NCI-H1694 (cell line): Measurements from ENCODE around the gene MRPS24.
A peak's percentile ranks its signal among the peaks of the same experiment; 100 is the strongest.
"Not testable (repeated sequence)": the region's sequence is repeated elsewhere in the genome, so short reads cannot be mapped to it uniquely, and the experiment has no call there.

Experiments used
- DNase-seq: peaks from one replicate; lab custom pipeline; 2025; lab: John Stamatoyannopoulos, UW

The MRPS24 gene

GRCh38 chr7:43869006-43869866, at the start of gene MRPS24:
Gene MRPS24 (minus strand): TSS chr7:43869517. CDS start chr7:43869495, 22 bp downstream.
- peak; percentile 93 for DNase-seq

GRCh38 chr7:43915907-43916306, 46.6 kb upstream of the MRPS24 start:
- no peak for DNase-seq

GRCh38 chr7:43914795-43915194, 45.5 kb upstream of the MRPS24 start:
- no peak for DNase-seq

GRCh38 chr7:43906331-43907010, 37.2 kb upstream of the MRPS24 start, which contains the start of gene URGCP:
Gene URGCP (minus strand): TSS chr7:43906596. CDS start chr7:43906575, 21 bp downstream.
- DNase-seq: no peak

- no peak for DNase-seq
Measured at GRCh38 chr7:43905956-43906330, 36.6 kb upstream of the MRPS24 start.

GRCh38 chr7:43905209-43905946, 36.1 kb upstream of the MRPS24 start:
- DNase-seq: no peak

GRCh38 chr7:43904533-43905208, 35.4 kb upstream of the MRPS24 start:
- no peak for DNase-seq

- no peak for DNase-seq
Measured at GRCh38 chr7:43902542-43903054, 33.3 kb upstream of the MRPS24 start.

- DNase-seq: not testable (repeated sequence)
Measured at GRCh38 chr7:43898571-43898970, 29.3 kb upstream of the MRPS24 start.

GRCh38 chr7:43895847-43896415, 26.6 kb upstream of the MRPS24 start:
- no peak for DNase-seq

- no peak for DNase-seq
Measured at GRCh38 chr7:43891069-43891955, 22.0 kb upstream of the MRPS24 start.

- DNase-seq: no peak
Measured at GRCh38 chr7:43890468-43890867, 21.2 kb upstream of the MRPS24 start.

GRCh38 chr7:43888993-43889945, 20.0 kb upstream of the MRPS24 start:
- no peak for DNase-seq

GRCh38 chr7:43884617-43885016, 15.3 kb upstream of the MRPS24 start:
- no peak for DNase-seq

GRCh38 chr7:43884209-43884608, 14.9 kb upstream of the MRPS24 start:
- DNase-seq: no peak

- no peak for DNase-seq
Measured at GRCh38 chr7:43880596-43880995, 11.3 kb upstream of the MRPS24 start.

- DNase-seq: no peak
Measured at GRCh38 chr7:43879477-43879876, 10.2 kb upstream of the MRPS24 start.

- DNase-seq: no peak
Measured at GRCh38 chr7:43878867-43879266, 9.6 kb upstream of the MRPS24 start.
